Vein endothelial cell (primary cell): ENCODE measurements around the gene STX12. TPM values are rescaled to one million over a fixed set of nuclear protein-coding genes. Genes with fewer than 3 reads are reported as not detected.

Experiments used
- small RNA-seq: library from RNA; depleted of rRNA; stranded (forward); fragments of <200 nt; gene quantifications from one replicate; pipeline ENCODE3, GENCODE V24; 2012
- total RNA-seq: library from RNA; depleted of rRNA; stranded (reverse); fragments of >200 nt; gene quantifications from 2 replicates; pipeline ENCODE4 v1.2.3, GENCODE V29; 2012

STX12 gene
- total RNA-seq = 109 and 125 TPM in 2 replicates

GRCh38 chr1:27772932-27773825 is at the start of gene STX12:
Gene STX12, plus strand, starts transcription at chr1:27773219. Its CDS starts 89 bp downstream, at chr1:27773308.

GRCh38 chr1:27725374-27726172 is 47.4 kb upstream of the STX12 start, which contains the start of gene FAM76A:
Gene FAM76A, plus strand, starts transcription at chr1:27725961. Its CDS starts 120 bp downstream, at chr1:27726081.

GRCh38 chr1:27830621-27831440 is 57.8 kb downstream of the STX12 start, which contains the start of gene PPP1R8:
Gene PPP1R8, plus strand, starts transcription at chr1:27830782. Its CDS starts 54 bp downstream, at chr1:27830836.

GRCh38 chr1:27872059-27872801 is 99.2 kb downstream of the STX12 start, which contains the start of gene THEMIS2:
Gene THEMIS2, plus strand, starts transcription at chr1:27872544. Its CDS starts 28 bp downstream, at chr1:27872572.

Small RNA genes lying within 50 kb of the gene (small RNA-seq; reads per million reads assigned to genes)
- gene AL020997.2 = 1.2 reads per million, percentile 64 among the genes with 10 or more reads in this experiment
- gene RNU6-1245P = 0.11 reads per million
- 9,787 reads per million, percentile 100 among the genes with 10 or more reads in this experiment for gene SCARNA1

Other genes with a start within 250 kb of the STX12 start
- gene AHDC1, start 169.1 kb upstream of the STX12 start, total RNA-seq = 14.4 and 18.9 TPM in 2 replicates
- gene FGR, start 138.0 kb upstream of the STX12 start, total RNA-seq = under 0.01 and 0.19 TPM in 2 replicates
- gene IFI6, start 101.0 kb upstream of the STX12 start, total RNA-seq = 13.7 and 20.3 TPM in 2 replicates
- gene FAM76A, start 47.3 kb upstream of the STX12 start, total RNA-seq = 6.9 and 11.8 TPM in 2 replicates
- gene PPP1R8, start 57.6 kb downstream of the STX12 start, total RNA-seq = 44.4 and 54.3 TPM in 2 replicates
- 9.8 and 12.2 TPM in 2 replicates for gene THEMIS2, start 99.3 kb downstream of the STX12 start, total RNA-seq
- 34.6 and 36.3 TPM in 2 replicates for gene RPA2, start 141.4 kb downstream of the STX12 start, total RNA-seq
- 0.10 and 0.33 TPM in 2 replicates for gene SMPDL3B, start 161.8 kb downstream of the STX12 start, total RNA-seq
- gene XKR8, start 186.8 kb downstream of the STX12 start, total RNA-seq = 10.8 and 11.4 TPM in 2 replicates